Activated CD8-positive, alpha-beta memory T cell treated with anti-CD3 and anti-CD28 coated beads, Interleukin-2, amount 50 U/mL, for 1 hour (primary cell): ENCODE data around the gene ZBTB39.
"Not testable (repeated sequence)": the region's sequence is repeated elsewhere in the genome, so short reads cannot be mapped to it uniquely, and the experiment has no call there.

Experiments used
- DNase-seq: peaks from one replicate; pipeline ENCODE4 v3.0.0-alpha.2; 2020; ENCODE audit errors: extremely low read depth

ZBTB39 gene

DNA sequence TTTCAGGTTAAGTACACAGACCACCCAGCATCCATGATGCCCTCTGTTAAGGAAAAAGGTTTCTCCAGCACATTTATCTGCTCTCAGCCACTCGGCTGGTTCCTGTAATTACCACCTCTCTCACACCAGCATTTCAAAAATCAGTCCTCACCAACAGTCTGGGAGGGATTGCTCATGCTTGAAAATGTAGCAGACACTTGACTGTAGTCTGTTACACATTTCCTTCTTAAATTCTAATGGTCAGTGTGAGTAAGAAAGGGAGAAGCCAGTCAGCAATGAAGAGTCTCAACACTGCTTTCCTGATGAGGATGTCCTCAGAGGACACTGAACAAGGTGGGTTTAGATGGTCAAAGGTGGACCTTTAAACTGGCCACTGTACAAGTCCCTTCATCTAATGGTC, 6.0 kb downstream of the ZBTB39 start:
- no peak for DNase-seq

DNA sequence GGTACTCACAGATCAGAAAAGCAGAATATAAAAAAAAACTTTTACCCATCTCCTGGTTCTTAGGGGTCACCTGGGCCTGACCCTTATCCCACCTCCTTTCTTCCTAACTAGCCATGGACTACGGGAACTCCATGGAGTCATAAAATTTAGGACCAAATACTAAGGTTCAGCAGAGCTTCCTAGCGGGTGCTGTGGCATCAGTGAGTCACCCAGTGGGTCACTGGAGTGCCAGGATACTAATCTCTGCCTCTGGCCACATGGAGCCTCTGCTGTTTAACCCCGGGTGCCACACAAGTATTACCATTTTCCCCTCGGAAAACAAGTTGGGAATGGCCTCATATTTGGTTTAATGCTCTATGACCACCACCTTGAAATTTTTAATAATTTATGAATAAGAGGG, 6.9 kb downstream of the ZBTB39 start:
- no peak for DNase-seq

DNA sequence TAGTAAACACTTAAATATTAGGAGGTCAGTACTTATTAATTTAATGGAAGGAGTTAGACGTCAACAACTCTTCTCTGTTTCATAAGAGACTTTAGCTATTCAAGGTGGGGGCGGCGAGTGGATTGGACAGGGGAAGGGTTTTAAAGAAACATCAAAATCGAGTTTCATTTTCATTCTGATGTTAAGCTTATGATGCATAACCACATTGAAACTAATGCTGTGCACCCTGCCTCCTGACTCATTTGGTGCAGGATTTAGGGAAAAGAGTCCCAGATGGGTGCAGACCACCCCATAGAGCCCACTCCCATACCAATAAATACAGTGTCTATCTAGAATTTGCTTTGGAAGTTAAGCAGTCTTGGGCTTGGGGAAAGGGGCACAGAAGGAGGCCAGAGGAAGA, 7.4 kb downstream of the ZBTB39 start:
- no peak for DNase-seq

DNA sequence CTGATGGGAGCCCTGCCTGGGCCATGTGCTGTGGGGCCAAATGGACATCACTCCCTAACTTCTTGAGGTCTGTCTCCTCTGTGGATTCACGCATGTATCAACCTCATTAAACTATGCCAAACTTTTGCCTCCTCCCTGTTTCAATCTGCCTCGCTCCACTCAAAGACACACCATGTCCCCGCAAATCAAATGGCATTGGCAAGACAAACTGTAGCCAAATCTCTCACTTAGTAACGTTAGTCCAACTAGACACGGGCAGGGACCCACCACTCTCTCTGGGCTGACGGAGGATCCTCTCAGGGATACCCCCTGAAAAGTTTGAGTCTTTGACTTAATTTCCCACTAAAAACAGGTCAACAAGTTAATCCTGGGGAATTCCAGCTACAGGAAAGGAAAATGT, 8.0 kb downstream of the ZBTB39 start:
- DNase-seq = no peak

DNA sequence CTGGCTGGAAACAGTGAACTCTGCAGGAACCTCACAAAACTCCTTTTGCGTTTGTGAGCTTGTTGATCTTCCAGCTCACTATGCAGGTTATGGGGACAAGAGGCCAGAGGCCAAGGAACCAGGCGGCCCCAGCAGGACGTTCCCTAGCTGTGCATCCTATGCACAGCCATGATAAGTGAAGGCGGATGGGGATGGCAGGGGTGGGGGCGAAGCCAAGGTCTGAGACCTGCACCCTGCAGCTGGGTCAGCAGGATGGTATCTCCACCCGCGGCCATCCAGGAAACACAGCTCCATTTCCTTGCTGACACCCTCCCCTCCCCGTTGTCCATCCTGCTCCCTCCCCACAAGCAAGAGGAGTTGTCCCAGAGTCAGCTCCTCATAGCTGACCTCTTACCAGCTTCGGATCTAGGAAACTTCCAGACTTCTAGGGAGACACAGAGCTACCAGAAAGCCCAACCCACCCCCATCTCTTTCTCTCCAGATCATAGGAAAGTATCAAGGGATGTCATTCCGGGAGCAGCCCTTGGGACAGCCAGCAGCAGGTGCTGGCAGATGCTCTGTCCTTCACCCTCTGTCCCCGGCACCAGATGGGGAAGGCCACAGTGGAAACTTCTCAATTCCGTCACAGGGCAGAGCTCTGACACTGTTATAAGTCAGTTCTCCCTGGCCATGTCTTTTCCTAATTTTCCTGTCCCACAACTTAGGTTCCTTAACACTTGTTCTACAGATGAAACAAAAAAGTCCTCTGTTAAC, 9.4 kb downstream of the ZBTB39 start:
- DNase-seq = no peak

DNA sequence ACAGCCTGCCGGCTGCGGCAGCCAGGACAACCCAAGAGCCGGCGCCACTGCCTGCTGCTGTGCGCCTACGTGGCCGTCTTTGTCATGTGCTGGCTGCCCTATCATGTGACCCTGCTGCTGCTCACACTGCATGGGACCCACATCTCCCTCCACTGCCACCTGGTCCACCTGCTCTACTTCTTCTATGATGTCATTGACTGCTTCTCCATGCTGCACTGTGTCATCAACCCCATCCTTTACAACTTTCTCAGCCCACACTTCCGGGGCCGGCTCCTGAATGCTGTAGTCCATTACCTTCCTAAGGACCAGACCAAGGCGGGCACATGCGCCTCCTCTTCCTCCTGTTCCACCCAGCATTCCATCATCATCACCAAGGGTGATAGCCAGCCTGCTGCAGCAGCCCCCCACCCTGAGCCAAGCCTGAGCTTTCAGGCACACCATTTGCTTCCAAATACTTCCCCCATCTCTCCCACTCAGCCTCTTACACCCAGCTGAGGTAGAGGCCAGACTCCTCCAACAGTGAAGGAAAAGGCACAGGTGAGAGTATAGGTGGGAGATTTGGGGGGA, 10.3 kb downstream of the ZBTB39 start:
- DNase-seq = no peak

DNA sequence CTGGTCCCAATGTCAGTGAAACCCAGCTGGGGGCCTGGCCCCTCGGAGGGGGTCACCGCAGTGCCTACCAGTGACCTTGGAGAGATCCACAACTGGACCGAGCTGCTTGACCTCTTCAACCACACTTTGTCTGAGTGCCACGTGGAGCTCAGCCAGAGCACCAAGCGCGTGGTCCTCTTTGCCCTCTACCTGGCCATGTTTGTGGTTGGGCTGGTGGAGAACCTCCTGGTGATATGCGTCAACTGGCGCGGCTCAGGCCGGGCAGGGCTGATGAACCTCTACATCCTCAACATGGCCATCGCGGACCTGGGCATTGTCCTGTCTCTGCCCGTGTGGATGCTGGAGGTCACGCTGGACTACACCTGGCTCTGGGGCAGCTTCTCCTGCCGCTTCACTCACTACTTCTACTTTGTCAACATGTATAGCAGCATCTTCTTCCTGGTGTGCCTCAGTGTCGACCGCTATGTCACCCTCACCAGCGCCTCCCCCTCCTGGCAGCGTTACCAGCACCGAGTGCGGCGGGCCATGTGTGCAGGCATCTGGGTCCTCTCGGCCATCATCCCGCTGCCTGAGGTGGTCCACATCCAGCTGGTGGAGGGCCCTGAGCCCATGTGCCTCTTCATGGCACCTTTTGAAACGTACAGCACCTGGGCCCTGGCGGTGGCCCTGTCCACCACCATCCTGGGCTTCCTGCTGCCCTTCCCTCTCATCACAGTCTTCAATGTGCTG, 11.0 kb downstream of the ZBTB39 start:
- no peak for DNase-seq

DNA sequence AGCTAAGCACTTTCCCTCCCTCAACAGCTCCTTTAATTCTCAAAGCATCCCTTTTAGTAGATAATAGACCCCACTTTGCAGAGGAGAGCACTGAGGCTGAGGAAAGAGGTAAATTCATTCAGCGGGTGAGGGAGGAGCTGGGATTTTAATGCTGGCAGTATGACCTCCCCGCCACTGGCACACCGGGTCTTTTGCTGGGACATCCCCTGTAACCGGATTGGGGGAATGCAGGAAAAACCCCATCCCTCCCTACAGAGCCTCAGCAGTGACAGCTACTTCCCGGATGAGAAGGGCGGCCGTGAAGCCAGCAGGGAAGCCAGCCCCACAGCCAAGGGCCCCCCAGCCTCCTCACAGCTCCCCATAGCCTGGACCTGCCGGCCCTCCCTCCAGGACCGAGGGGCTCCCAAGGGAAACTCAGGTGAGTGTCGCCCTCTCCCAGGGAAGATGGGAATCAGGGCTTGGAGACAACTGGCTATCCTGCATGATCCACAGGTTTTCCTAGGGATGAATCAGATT, 12.1 kb downstream of the ZBTB39 start:
- no peak for DNase-seq

DNA sequence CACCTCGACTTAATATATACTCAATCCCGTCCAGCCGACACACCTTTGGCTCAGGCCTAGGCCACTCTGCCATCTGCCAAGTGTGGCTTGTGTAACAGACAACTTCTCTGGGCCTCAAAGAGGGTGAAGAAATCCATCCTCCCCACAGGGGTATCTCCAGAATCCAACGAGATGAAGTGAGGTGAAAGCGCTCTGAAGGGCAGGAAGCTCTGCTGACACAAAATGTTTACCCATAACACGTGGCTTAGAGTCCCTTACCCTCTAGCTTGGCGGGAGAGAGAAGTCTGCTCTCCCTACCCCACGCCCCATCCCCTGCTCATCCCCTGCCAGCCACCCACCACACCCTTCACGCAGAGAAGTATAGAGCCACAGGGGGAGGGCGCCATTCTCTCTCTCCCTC, 13.0 kb downstream of the ZBTB39 start:
- no peak for DNase-seq

DNA sequence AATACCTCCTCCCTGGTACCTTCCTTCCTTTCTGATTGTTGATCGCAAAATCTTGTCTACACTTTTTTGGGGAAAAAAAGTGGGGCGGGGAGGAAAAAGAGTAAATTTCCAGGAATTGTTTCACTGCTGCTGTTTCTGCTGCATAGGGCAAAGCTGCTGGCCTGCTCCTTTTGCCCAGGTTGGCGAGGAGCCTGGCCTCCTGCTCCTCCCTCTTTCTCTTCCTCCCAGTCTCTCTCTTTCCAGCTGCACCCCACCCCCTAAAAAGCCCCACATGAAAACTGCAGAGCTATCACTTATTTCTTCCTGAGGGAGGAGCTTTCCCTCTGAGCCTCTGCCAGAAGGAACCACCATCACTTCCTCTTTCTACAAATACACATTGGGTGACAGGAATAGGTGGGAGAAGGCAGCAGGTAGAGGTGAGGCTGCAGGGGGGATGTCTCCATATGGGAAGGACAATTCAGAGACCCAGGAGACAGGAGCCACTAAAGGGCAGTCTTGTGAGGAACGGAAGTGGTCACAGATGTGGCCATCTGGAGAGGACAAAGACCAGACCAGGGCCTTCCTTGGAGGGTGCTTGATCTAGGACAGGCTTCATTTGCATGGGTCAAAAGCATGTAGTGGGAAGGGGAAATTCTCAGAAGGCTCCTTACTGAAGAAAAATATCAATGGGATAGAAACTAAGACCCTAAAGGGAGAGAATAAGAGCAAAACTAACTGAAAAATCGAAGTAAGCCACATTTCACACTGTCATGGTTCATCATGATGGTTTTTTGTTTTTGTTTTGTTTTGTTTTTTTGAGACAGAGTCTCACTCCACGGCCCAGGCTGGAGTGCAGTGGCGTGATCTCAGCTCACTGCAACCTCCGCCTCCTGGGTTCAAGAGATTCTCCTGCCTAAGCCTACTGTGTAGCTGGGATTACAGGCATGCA, 14.8 kb downstream of the ZBTB39 start:
- DNase-seq = no peak

DNA sequence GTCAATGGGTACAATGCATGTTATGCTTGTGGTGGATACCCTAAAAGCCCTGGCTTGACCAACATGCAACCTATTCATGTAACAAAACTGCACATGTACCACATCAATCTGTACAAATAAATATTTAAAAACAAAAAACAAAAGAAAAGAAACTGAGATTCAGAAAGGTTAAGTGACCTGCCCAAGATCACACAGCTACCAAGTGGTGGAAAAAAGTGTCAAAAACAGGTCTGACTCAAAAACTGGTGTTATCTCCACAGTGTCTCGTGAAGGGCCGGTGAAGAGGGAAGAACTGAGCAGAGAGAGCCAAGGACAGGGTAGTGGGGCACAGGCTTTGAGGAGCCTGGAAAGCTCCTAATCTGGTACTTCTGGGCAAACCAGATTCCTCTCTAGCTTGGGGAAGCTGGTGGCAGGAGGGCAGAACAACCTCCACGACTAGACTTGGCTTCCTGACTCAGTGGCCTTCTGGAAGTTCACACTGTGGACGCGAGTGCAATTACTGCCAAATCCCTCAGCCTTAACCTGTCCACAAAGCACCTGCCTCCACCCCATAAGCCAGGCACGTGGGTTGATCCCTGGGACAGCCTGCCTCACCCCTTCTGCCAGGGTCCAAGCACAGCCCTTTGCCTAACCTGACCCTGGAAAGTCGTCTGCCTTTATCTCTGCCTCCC, 15.6 kb downstream of the ZBTB39 start:
- no peak for DNase-seq

DNA sequence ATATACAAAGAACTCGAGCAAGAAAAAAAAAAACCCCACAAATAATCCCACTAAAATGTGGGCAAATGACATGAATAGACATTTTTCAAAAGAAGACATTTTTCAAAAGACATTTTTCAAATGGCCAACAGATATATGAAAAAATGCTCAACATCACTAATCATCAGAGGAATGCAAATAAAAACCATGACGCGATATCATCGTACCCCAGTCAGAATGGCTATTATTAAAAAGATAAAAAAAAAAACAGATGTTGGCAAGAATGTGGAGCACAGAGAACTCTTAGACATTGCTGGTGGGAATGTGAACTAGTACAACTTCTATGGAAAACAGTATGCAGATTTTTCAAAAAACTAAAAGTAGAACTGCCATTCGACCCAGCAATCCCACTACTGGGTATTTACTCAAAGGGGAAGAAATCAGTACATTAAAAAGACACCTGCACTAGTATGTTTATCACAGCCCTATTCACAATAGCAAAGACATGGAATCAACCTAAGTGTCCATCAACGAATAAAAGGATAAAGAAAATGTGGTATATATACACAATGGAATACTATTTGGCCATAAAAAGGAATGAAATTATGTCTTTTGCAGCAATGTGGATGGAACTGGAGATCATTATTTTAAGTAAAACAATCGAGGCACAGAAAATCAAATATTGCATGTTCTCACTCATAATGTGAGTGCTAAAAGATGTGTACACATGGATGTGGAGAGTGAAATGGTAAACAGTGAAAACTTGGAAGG, 16.3 kb downstream of the ZBTB39 start:
- no peak for DNase-seq

DNA sequence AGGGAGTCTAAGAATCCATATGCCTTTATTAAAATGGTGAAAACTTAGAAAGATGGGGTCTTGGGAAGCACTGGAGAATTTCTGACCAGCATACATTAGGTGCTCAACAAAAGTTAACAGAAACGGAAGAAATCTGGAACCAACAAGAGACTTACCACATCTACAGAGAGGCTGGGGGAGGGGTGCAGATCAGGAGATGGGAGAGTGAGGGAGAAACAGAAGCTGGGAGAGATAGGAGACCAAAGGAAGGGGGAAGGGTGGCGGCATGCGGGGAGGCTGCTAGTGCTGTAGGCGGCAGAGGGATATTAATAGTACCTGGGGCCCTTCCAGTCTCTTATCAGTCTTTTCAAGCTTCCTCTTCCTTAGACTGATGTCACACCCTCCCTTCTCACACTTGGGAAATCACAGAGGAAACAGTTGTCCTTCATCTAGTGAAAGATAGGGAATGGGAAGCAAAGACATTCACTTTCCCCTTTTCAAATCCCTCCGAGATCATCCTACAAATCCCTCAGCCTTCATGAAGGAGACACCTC, 18.1 kb downstream of the ZBTB39 start:
- DNase-seq = no peak

DNA sequence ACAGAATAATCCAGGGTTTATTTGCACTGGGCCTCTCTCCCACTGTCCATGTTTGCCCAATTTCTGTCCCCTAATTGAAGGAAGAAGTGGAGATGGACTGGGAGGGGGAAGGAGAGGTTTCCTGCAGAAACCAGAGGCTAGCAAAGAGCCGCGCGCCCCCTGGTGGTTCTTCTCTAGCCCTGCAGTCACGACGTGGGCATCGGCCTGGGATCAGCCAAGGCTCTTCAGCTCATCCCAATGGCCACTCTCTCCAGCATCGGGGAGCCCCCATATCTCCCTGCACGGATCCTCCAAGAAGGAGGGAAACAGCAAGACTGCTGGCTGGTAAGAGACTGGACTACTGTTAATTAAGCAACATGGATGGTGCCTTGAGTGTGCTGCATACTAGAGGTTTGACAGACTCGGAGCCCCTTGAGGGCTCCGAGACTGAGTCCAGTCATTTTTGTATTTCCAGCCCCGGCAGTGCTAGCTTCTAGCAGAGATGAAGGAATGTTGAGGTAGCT, 18.7 kb downstream of the ZBTB39 start:
- peak; percentile 38 for DNase-seq

DNA sequence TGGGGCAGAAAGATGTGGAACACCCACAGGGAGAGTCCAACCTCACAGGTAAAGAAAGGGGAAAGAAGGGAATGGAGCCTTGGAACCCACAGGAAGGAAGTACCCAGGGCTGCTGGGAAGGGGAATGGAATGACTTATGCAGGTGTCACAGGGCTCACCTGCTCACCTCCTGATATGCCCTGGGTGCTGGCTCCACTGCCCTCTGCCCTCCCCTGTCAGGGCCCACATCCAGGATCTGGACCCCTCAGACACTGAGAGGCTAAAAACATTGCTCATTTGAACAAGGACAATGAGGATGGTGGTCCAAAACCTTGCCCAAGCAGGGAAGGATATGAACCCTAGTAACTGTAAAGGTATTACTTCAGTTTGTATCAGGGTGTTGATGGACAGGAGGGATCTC, 19.3 kb downstream of the ZBTB39 start:
- no peak for DNase-seq

DNA sequence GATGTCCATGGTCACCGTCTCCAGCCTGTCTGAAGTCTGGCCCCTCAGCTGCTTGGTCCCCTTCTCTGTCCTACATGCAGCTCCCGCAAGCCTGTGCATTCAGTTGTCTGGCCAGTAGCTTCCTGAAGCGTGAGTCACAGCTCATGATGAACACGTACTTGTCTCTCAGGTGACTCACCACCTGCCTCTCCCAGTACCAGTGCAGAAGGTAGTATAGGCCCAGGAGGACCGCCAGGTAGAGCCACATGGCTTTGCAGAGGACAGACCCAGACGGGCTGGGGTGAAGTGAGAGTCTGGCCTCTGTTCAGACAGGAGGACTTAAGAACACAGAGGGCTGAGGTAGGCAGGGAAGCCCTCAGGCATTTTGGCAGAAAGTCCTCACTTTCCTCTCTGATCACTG, 20.6 kb downstream of the ZBTB39 start:
- DNase-seq = not testable (repeated sequence)

DNA sequence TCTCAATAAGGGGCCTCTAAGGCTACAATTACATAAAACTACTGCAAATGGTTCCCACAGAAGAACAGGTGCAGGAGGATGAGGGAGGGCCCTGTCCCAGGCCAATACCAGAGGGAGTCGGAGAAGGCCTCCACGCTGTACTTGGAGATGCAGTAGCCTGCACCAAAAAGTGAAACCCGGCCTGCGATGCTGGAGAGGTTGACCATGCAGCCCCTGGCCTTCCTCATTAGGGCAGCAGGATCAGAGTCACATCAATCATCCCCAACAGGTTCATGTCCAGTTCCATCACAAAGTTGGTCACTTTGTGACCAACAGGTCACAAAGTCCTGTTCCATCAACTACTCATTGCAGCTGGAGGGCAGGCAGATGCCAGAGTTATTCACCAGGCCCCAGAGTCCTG, 23.0 kb downstream of the ZBTB39 start:
- no peak for DNase-seq

DNA sequence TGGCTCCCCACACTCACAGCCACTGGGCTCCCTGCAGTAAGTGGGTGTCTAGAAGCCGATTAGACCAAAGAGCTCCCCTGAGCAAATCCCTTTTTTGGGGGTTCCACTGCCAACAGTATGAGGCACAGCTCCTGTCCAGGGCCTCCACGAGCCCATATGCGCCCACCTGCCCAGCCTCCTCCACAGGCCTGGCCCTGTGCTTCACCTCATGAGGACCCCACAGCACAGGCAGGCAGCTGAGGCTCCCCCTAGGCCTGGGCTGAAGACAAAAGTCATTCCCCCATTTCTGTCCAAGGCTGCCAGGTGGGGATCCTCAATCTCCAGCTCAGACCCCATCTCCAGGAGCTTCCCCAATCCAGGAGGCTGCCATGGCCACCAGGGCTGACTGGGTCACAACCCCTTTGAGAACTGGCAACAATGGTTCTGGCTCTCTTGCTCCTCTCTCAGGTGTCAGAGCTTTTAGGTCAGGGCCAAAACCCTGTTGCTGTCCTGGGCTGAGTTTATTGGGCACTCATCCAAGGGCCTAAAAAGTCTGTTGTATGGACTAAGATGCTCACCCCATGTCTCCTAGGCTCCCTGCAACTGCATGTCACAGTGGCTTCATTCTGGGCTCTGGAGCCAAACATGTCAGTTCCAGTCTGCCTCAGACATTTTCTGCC, 23.6 kb downstream of the ZBTB39 start:
- not testable (repeated sequence) for DNase-seq

DNA sequence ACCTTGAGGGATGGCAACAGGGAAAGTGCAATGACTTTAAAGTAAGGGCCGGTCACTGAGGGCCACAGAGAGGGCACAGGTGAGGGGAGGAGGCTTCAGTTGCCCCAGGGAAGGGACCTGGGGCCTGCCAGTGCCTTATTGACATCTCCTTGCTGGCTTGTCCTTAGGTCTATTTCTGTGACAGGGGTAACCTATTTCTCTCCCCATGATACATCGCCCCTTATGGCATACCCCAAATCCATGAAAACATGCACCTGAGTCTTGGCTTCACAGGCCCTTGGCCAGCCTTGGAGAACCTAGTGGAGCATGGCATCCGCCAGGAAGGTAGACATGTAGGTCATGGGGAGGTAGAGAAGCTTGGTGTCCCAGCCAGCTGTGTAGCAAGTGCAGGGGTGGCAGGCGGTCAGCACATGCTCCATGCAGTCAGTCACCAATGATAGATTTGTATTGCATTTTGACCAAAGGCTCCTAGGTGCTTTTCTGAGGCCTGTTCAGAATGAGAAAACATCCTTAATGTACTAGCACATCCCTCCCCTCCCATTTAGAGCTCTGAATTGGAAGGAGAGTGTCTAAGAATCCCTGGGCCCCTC, 25.3 kb downstream of the ZBTB39 start:
- DNase-seq = no peak
